GM12878 (cell line): Measurements from ENCODE around the gene ARFGAP2. TPM values are rescaled to one million over a fixed set of nuclear protein-coding genes. Genes with fewer than 3 reads are reported as not detected.
A peak's percentile ranks its signal among the peaks of the same experiment; 100 is the strongest.

Source experiments
- ATAC-seq: fragments of 200-7000 bp; cut with Tn5 transposase; 3 replicates; pipeline ENCODE4 v1.9.1; 2020; ENCODE audit warnings: mild to moderate bottlenecking, moderate library complexity
- BruUV-seq: library from RNA; stranded (reverse); fragments of 400-500 nt; replicated peaks from 2 replicates; lab custom pipeline; 2021; lab: Mats Ljungman, UMichigan
- CTCF ChIA-PET: fragments of 300-600 bp; sonication (Branson Sonifier 250); formaldehyde crosslinking; extraction: SDS; loops from one replicate; lab custom pipeline; 2021; ENCODE audit warnings: inconsistent platforms; lab: Yijun Ruan, JAX
- POLR2A ChIA-PET: fragments of 350-600 bp; formaldehyde crosslinking; extraction: SDS; loops from one replicate; lab custom pipeline; 2021; ENCODE audit warnings: inconsistent platforms; lab: Charles Lee
- RAD21 ChIA-PET: fragments of 300-600 bp; sonication (Branson Sonifier 250); formaldehyde crosslinking; loops from one replicate; lab custom pipeline; 2023; ENCODE audit warnings: antibody characterized with exemption; ENCODE audit not compliant: unreplicated experiment; lab: Charles Lee
- SMC1A ChIA-PET: fragments of 300-600 bp; sonication (Branson Sonifier 250); formaldehyde crosslinking; loops from one replicate; lab custom pipeline; 2023; ENCODE audit not compliant: unreplicated experiment, uncharacterized antibody; lab: Charles Lee
- DNase-seq: peaks from one replicate; pipeline ENCODE4 v3.0.0-alpha.2; 2011; ENCODE audit warnings: low read depth, low spot score
- FAIRE-seq: peaks from 3 replicates; lab custom pipeline; 2011; peaks lifted over from hg19 to GRCh38; lab: Jason Lieb, UNC
- H2AFZ ChIP-seq: 2 replicates; pipeline ENCODE4 v1.6.0; 2011; ENCODE audit warnings: low read depth, low read length, control low read depth; ENCODE audit not compliant: control insufficient read depth
- H3K27ac ChIP-seq: 2 replicates; pipeline ENCODE4 v1.5.1; 2011; ENCODE audit warnings: control low read depth; ENCODE audit not compliant: control insufficient read depth, insufficient read depth
- H3K27me3 ChIP-seq, 2 experiments: replicated peaks in 1 of 2; 2 replicates each; pipeline versions ENCODE4 v1.6.0 to v1.6.1; 2011; ENCODE audit warnings: low read length in 1 of 2; ENCODE audit not compliant: control insufficient read depth in 2 of 2, insufficient read depth in 2 of 2
- H3K36me3 ChIP-seq, 2 experiments: 2 replicates each; pipeline ENCODE4 v1.5.1; 2011; ENCODE audit warnings: low read length in 1 of 2; ENCODE audit not compliant: control insufficient read depth in 2 of 2, insufficient read depth in 2 of 2
- H3K4me1 ChIP-seq: 2 replicates; pipeline ENCODE4 v1.6.1; 2011; ENCODE audit warnings: mild to moderate bottlenecking, low read length, moderate library complexity, mixed read lengths; ENCODE audit not compliant: control insufficient read depth, insufficient read depth
- H3K4me2 ChIP-seq: 2 replicates; pipeline ENCODE4 v1.6.0; 2011; ENCODE audit warnings: control low read depth; ENCODE audit not compliant: control insufficient read depth, insufficient read depth
- H3K4me3 ChIP-seq: fragments of 200-600 bp; sonication (generic); 2 replicates; pipeline ENCODE4 v1.5.1; 2016
- H3K79me2 ChIP-seq: 2 replicates; pipeline ENCODE4 v1.6.0; 2011; ENCODE audit warnings: low read length; ENCODE audit not compliant: control insufficient read depth, insufficient read depth
- H3K9ac ChIP-seq: 2 replicates; pipeline ENCODE4 v1.8.0; 2011; ENCODE audit warnings: low read length, control low read depth, mixed read lengths; ENCODE audit not compliant: control insufficient read depth, insufficient read depth
- H3K9me3 ChIP-seq: replicated peaks from 3 replicates; pipeline ENCODE4 v1.5.1; 2011; ENCODE audit warnings: mild to moderate bottlenecking, low read length; ENCODE audit not compliant: control insufficient read depth, insufficient read depth
- H4K20me1 ChIP-seq: 2 replicates; pipeline ENCODE4 v1.6.0; 2011; ENCODE audit not compliant: control insufficient read depth, insufficient read depth
- ATF7 ChIP-seq: fragments of 450-650 bp; IDR thresholded peaks from 2 replicates; pipeline ENCODE4 v1.6.1; 2016; ENCODE audit warnings: low read depth, mild to moderate bottlenecking
- BACH1 ChIP-seq: fragments of 450-650 bp; IDR thresholded peaks from 2 replicates; pipeline ENCODE4 v1.6.1; 2017; ENCODE audit warnings: mild to moderate bottlenecking, borderline replicate concordance
- CBX3 ChIP-seq: fragments of 200-600 bp; sonication (generic); IDR thresholded peaks from 2 replicates; pipeline ENCODE4 v1.6.1; 2016; ENCODE audit warnings: low read depth, borderline replicate concordance
- FOXK2 ChIP-seq: fragments of 450-650 bp; IDR thresholded peaks from 2 replicates; pipeline ENCODE4 v1.6.1; 2017; ENCODE audit warnings: mild to moderate bottlenecking, moderate library complexity
- IKZF1 ChIP-seq: fragments of 450-650 bp; conservative IDR thresholded peaks from 2 replicates; pipeline ENCODE4 v1.6.1; 2017; ENCODE audit warnings: antibody characterized with exemption, mild to moderate bottlenecking
- IRF4 ChIP-seq: IDR thresholded peaks from 2 replicates; pipeline ENCODE4 v1.6.1; 2011; ENCODE audit warnings: low read depth, low read length
- JUNB ChIP-seq: IDR thresholded peaks from 2 replicates; pipeline ENCODE4 v1.6.1; 2016; ENCODE audit warnings: antibody characterized with exemption, mild to moderate bottlenecking
- NFIC ChIP-seq: IDR thresholded peaks from 2 replicates; pipeline ENCODE4 v1.6.1; 2012; ENCODE audit warnings: low read depth, mild to moderate bottlenecking, inconsistent platforms, low read length, moderate library complexity
- PKNOX1 ChIP-seq: fragments of 450-650 bp; IDR thresholded peaks from 2 replicates; pipeline ENCODE4 v1.6.1; 2016; ENCODE audit warnings: mild to moderate bottlenecking
- SMAD1 ChIP-seq: fragments of 450-650 bp; IDR thresholded peaks from 2 replicates; pipeline ENCODE4 v1.6.1; 2018; ENCODE audit warnings: mild to moderate bottlenecking, low read depth; ENCODE audit not compliant: partially characterized antibody
- SMAD5 ChIP-seq: IDR thresholded peaks from 2 replicates; pipeline ENCODE4 v1.6.1; 2016; ENCODE audit warnings: antibody characterized with exemption, low read depth
- SMC3 ChIP-seq: IDR thresholded peaks from 2 replicates; pipeline ENCODE4 v1.6.1; 2011; ENCODE audit warnings: low read length, improper control_type of control experiment, borderline replicate concordance
- SREBF1 ChIP-seq: IDR thresholded peaks from 2 replicates; pipeline ENCODE4 v1.6.1; 2012; ENCODE audit warnings: mild to moderate bottlenecking, low read length
- WGBS: methylation state at CpG from one replicate; pipeline ENCODE4 v1.1.6; 2016; ENCODE audit warnings: low lambda C conversion rate; ENCODE audit not compliant: insufficient replicate concordance, insufficient coverage; ENCODE audit errors: missing lambda C conversion rate; 5-methylcytosine and 5-hydroxymethylcytosine counted together
- in situ Hi-C: fragments of 300-500 bp; cut with MboI; formaldehyde crosslinking; loops from 9 replicates; pipeline ENCODE4 v1.14.3; 2018; ENCODE audit warnings: mixed read lengths
- intact Hi-C: fragments of 100-400 bp; cut with micrococcal nuclease; formaldehyde crosslinking; loops from one replicate; pipeline ENCODE4 v1.14.2; 2022; ENCODE audit not compliant: unreplicated experiment
- polyA plus RNA-seq, 11 experiments: library from polyadenylated mRNA; depleted of rRNA in 4 of 11; unstranded in 6 of 11; stranded (reverse) in 5 of 11; fragments of >200 nt; fragmentation: Nextera tagmentation in 4 of 11; fragmentation: Illumina TruSeq in 1 of 11; extraction: Ambion mirVana in 4 of 11; extraction: Trizol in 1 of 11; gene quantifications; 1 replicate in 1 of 11; 2 replicates in 10 of 11; pipeline versions ENCODE4 v1.2.1 to v1.2.3, GENCODE V29; 2011 to 2016; ENCODE audit warnings: inconsistent platforms in 2 of 11, missing spikeins in 2 of 11, low read depth in 1 of 11
- total RNA-seq, 4 experiments: library from RNA; depleted of rRNA in 3 of 4; stranded (reverse); fragments of >200 nt in 3 of 4; fragmentation: Illumina TruSeq in 1 of 4; extraction: Trizol in 1 of 4; gene quantifications; 2 replicates each; pipeline versions ENCODE4 v1.2.1 to v1.2.3, GENCODE V29; 2013 to 2021
- TF ChIP-seq, protein P1 (sequence below): IDR thresholded peaks from 2 replicates; pipeline ENCODE4 v1.6.1; 2011; ENCODE audit warnings: low read depth, mild to moderate bottlenecking, low read length, moderate library complexity, borderline replicate concordance; ENCODE audit errors: extremely low read depth
- TF ChIP-seq, protein P2 (sequence below): fragments of 450-650 bp; IDR thresholded peaks from 2 replicates; pipeline ENCODE4 v1.6.1; 2016; ENCODE audit warnings: mild to moderate bottlenecking
- TF ChIP-seq, protein P3 (sequence below): IDR thresholded peaks from 2 replicates; pipeline ENCODE4 v1.6.1; 2012; ENCODE audit warnings: improper control_type of control experiment, low read depth, low read length; ENCODE audit not compliant: insufficient replicate concordance

ARFGAP2 gene
- total and polyA plus RNA-seq, 10 of the 15 experiments (the other 5 are each of a cell fraction or from before 2014, with no cell fraction given): 20.9 to 100 (median 75.5) TPM

GRCh38 chr11:47213950-47214565, 37.4 kb upstream of the ARFGAP2 start:
- WGBS: 11% methylated on average over 20 of the region's 20 CpGs
- Histone ChIP-seq H3K36me3 (no peaks in the 10 kb centered on the region; a peak in 2 of 4 replicates), H4K20me1 (no peaks in the 10 kb centered on the region), H3K27me3 (no peaks in the 10 kb centered on the region), H3K79me2 (peaks cover 34% of the 10 kb centered on the region), H3K9ac (peak overlapping the region; percentile 62), H3K4me3 (peak overlapping the region; percentile 92), H3K9me3 (0 out of 3 replicates have a peak, but pooled peaks cover 2% of the 10 kb centered on the region), H3K4me1 (peaks cover 9% of the 10 kb centered on the region), H3K4me2 (peak overlapping the region; percentile 63), H2AFZ (peak overlapping the region; percentile 88), H3K27ac (peak overlapping the region; percentile 55)
- TSS peak; percentile 70 for BruUV-seq
- peak; percentile 49 for DNase-seq
- intact Hi-C loops (loop anchor here (1.0 to 2.0 kb wide), 2 partner anchors 37 to 55 kb away; partner anchors contain the start of gene ARFGAP2), in situ Hi-C loops (no loop called here)
- ChIA-PET SMC1A (interaction anchor here (0.6 to 3.5 kb wide), 8 partner anchors 8 to 434 kb away, joined by 3 to 36 read pairs (median 5); partner anchors contain the start of gene ACP2), POLR2A (interaction anchor here (0.6 to 3.4 kb wide), 19 partner anchors 18 to 857 kb away, joined by 3 to 63 read pairs (median 5); partner anchors contain the start of genes ACP2 and SLC39A13), CTCF (interaction anchor here (0.8 to 6.0 kb wide), 9 partner anchors 8 to 198 kb away, joined by 3 to 36 read pairs (median 9); partner anchors contain the start of gene ACP2), RAD21 (interaction anchor here (0.6 to 4.0 kb wide), 20 partner anchors 16 to 1103 kb away, joined by 3 to 65 read pairs (median 3); partner anchors contain the start of genes ACP2, MADD, NR1H3 and PSMC3)
- peak; percentile 64 for FAIRE-seq
- peak; percentile 88 for ATAC-seq
- TF ChIP-seq, protein P1, sequence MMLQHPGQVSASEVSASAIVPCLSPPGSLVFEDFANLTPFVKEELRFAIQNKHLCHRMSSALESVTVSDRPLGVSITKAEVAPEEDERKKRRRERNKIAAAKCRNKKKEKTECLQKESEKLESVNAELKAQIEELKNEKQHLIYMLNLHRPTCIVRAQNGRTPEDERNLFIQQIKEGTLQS: no peak
- TF ChIP-seq IRF4 (no peak), JUNB (no peak), FOXK2 (no peak), SMC3 (no peak), NFIC (no peak), BACH1 (no peak), ATF7 (peak; percentile 80), SREBF1 (no peak), IKZF1 (no peak), PKNOX1 (peak; percentile 51), SMAD1 (no peak), CBX3 (no peak), SMAD5 (no peak)
- TF ChIP-seq, protein P2, sequence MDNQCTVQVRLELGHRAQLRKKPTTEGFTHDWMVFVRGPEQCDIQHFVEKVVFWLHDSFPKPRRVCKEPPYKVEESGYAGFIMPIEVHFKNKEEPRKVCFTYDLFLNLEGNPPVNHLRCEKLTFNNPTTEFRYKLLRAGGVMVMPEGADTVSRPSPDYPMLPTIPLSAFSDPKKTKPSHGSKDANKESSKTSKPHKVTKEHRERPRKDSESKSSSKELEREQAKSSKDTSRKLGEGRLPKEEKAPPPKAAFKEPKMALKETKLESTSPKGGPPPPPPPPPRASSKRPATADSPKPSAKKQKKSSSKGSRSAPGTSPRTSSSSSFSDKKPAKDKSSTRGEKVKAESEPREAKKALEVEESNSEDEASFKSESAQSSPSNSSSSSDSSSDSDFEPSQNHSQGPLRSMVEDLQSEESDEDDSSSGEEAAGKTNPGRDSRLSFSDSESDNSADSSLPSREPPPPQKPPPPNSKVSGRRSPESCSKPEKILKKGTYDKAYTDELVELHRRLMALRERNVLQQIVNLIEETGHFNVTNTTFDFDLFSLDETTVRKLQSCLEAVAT: no peak
- TF ChIP-seq, protein P3, sequence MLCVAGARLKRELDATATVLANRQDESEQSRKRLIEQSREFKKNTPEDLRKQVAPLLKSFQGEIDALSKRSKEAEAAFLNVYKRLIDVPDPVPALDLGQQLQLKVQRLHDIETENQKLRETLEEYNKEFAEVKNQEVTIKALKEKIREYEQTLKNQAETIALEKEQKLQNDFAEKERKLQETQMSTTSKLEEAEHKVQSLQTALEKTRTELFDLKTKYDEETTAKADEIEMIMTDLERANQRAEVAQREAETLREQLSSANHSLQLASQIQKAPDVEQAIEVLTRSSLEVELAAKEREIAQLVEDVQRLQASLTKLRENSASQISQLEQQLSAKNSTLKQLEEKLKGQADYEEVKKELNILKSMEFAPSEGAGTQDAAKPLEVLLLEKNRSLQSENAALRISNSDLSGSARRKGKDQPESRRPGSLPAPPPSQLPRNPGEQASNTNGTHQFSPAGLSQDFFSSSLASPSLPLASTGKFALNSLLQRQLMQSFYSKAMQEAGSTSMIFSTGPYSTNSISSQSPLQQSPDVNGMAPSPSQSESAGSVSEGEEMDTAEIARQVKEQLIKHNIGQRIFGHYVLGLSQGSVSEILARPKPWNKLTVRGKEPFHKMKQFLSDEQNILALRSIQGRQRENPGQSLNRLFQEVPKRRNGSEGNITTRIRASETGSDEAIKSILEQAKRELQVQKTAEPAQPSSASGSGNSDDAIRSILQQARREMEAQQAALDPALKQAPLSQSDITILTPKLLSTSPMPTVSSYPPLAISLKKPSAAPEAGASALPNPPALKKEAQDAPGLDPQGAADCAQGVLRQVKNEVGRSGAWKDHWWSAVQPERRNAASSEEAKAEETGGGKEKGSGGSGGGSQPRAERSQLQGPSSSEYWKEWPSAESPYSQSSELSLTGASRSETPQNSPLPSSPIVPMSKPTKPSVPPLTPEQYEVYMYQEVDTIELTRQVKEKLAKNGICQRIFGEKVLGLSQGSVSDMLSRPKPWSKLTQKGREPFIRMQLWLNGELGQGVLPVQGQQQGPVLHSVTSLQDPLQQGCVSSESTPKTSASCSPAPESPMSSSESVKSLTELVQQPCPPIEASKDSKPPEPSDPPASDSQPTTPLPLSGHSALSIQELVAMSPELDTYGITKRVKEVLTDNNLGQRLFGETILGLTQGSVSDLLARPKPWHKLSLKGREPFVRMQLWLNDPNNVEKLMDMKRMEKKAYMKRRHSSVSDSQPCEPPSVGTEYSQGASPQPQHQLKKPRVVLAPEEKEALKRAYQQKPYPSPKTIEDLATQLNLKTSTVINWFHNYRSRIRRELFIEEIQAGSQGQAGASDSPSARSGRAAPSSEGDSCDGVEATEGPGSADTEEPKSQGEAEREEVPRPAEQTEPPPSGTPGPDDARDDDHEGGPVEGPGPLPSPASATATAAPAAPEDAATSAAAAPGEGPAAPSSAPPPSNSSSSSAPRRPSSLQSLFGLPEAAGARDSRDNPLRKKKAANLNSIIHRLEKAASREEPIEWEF: no peak
